Liver (tissue), 2 donors: ENCODE data around the gene MT4.

ENCODE experiments used
- GABPA ChIP-seq, 2 donors: IDR thresholded peaks in 1 of 2; conservative IDR thresholded peaks in 1 of 2; 2 replicates each; pipeline ENCODE4 v1.6.1; 2016; ENCODE audit warnings: antibody characterized with exemption in 2 of 2, mild to moderate bottlenecking in 1 of 2, moderate library complexity in 1 of 2
- TF ChIP-seq, protein P1 (sequence below): IDR thresholded peaks from 2 replicates; pipeline ENCODE4 v1.6.1; 2016; ENCODE audit warnings: antibody characterized with exemption
- donor health status: healthy.

DNA sequence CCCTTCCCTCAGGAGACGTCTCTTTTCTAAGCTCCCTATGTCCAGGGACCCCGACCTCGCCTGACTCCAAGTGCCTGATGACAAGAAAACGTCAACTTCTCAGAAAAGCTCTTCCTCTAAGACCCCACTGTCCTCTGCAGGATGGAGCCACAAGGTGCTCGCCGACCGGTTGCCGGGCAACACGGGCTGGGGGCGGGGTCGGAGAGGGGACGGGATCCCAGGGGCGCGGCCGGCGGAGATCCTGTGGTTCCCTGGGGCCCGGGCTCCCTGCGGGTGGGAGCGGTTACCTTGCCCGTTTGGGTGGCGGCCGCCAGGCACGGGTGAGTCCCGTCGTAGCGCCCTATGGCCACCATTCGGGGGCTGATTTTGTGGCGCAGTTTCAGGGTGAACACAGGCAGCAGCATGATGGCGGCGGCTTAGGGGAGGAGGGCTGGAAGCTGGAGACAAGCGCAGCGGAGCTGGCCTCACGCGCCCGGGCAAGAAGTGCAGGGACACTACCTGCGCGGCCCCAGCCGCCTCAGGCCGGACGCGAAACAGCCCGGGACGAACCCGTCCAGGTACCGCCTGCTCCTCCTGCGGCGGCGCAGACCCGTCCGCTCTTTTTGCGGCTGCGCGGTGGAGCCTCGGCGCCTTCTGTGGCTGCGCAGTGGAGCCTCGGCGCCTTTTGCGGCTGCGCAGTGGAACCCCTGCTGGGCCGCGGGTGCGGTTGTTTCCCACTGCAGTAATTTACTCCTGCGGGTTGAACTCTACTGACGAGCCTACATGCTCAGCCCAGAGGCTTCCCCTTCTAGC lies 45.2 kb upstream of the MT4 start, which contains the start of gene BBS2:
- TF ChIP-seq, protein P1, sequence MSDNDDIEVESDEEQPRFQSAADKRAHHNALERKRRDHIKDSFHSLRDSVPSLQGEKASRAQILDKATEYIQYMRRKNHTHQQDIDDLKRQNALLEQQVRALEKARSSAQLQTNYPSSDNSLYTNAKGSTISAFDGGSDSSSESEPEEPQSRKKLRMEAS, result no peak
- no peak for TF ChIP-seq GABPA (IDR thresholded peaks at IDR 0.05 in 1 of 2, conservative IDR thresholded peaks at IDR 0.05 in 1 of 2)
